ENCODE data around the gene CCDC190.

DNA sequence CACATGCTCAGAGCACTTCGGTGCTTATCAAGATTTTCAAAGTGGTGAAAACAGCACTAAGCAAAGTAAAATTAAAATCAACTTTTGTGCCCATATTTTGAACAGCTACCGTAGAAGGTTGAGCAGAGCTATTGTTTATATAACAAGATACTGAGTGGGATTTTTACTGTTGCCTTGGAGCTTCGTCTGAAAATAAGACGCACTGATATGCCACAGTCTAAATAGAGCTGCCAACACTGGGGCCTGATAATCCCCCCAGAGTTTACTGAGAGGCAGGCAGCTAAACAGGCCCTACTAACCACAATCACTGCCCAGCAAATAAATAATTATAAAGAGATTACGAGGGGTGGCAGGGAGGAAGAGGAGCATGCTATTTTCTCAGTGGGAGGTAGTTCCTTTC is 650 bp upstream of the CCDC190 start:
- TF ChIP-seq, protein P1, sequence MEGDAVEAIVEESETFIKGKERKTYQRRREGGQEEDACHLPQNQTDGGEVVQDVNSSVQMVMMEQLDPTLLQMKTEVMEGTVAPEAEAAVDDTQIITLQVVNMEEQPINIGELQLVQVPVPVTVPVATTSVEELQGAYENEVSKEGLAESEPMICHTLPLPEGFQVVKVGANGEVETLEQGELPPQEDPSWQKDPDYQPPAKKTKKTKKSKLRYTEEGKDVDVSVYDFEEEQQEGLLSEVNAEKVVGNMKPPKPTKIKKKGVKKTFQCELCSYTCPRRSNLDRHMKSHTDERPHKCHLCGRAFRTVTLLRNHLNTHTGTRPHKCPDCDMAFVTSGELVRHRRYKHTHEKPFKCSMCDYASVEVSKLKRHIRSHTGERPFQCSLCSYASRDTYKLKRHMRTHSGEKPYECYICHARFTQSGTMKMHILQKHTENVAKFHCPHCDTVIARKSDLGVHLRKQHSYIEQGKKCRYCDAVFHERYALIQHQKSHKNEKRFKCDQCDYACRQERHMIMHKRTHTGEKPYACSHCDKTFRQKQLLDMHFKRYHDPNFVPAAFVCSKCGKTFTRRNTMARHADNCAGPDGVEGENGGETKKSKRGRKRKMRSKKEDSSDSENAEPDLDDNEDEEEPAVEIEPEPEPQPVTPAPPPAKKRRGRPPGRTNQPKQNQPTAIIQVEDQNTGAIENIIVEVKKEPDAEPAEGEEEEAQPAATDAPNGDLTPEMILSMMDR (IDR thresholded peaks at IDR 0.05) = no peak
- TF ChIP-seq EP300 (IDR thresholded peaks at IDR 0.05) (no peak), POLR2A (IDR thresholded peaks at IDR 0.05; ENCODE audit: low read depth) (no peak), POLR2AphosphoS5 (IDR thresholded peaks at IDR 0.05) (no peak)

Measured in esophagus muscularis mucosa (tissue), 4 donors.